Glutamatergic neuron (in vitro differentiated cells): ENCODE data around the gene TOR1B. TPM values are rescaled to one million over a fixed set of nuclear protein-coding genes. Genes with fewer than 3 reads are reported as not detected.
A peak's percentile ranks its signal among the peaks of the same experiment; 100 is the strongest.

Experiments used
- DNase-seq: peaks from one replicate; pipeline ENCODE4 v3.0.0; 2022
- H3K27ac Mint-ChIP-seq: one replicate; pipeline ENCODE4 v1.8.0; 2020; ENCODE audit warnings: mild to moderate bottlenecking, mixed read lengths, inconsistent platforms; ENCODE audit not compliant: unreplicated experiment
- H3K27me3 Mint-ChIP-seq: one replicate; pipeline ENCODE4 v1.8.0; 2020; ENCODE audit warnings: mild to moderate bottlenecking, moderate library complexity, mixed read lengths, inconsistent platforms; ENCODE audit not compliant: unreplicated experiment
- H3K36me3 Mint-ChIP-seq: one replicate; pipeline ENCODE4 v1.8.0; 2020; ENCODE audit warnings: mild to moderate bottlenecking, mixed read lengths, inconsistent platforms; ENCODE audit not compliant: unreplicated experiment
- H3K4me1 Mint-ChIP-seq: one replicate; pipeline ENCODE4 v1.8.0; 2020; ENCODE audit warnings: mild to moderate bottlenecking, low read depth, mixed read lengths, inconsistent platforms; ENCODE audit not compliant: unreplicated experiment
- H3K4me3 Mint-ChIP-seq: one replicate; pipeline ENCODE4 v1.8.0; 2020; ENCODE audit warnings: mild to moderate bottlenecking, mixed read lengths, inconsistent platforms; ENCODE audit not compliant: unreplicated experiment
- H3K9me3 Mint-ChIP-seq: one replicate; pipeline ENCODE4 v1.8.0; 2020; ENCODE audit warnings: mild to moderate bottlenecking, moderate library complexity, mixed read lengths, inconsistent platforms; ENCODE audit not compliant: unreplicated experiment
- total RNA-seq: library from RNA; stranded (reverse); fragmentation: NEBNext Ultra II Directional; extraction: Animal tissue kit (Norgen Biotek cat#: 25700); gene quantifications from one replicate; pipeline ENCODE4 v1.2.1, GENCODE V29; 2021; ENCODE audit not compliant: unreplicated experiment
- TF ChIP-seq, protein P1 (sequence below): fragments of 200-600 bp; sonication (generic); IDR thresholded peaks from one replicate; pipeline ENCODE4 v1.5.0; 2021; ENCODE audit not compliant: partially characterized antibody, unreplicated experiment

TOR1B gene
- total RNA-seq, 1 donor from 2014 or later = 33.5 TPM

DNA sequence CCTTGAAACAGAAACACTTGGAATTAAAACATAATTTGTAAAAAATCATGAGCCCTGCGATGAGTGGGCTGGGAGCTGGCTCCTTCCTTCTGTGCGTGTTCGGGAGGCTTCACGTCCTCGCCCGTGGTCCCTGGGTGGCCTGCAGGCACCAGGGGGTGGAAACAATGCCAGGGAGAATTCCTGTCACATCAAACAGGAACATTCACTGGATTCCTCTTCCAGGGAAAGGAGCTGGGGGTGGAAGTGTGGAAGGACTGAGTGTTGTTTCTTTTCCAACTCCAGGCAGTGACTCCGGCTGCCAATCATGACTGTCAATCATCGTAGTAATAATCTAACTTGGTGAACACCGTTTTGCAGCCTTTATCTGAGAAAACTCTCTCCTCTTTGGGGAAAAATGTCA lies 10.7 kb downstream of the TOR1B start:
- no peak for DNase-seq
- TF ChIP-seq, protein P1, sequence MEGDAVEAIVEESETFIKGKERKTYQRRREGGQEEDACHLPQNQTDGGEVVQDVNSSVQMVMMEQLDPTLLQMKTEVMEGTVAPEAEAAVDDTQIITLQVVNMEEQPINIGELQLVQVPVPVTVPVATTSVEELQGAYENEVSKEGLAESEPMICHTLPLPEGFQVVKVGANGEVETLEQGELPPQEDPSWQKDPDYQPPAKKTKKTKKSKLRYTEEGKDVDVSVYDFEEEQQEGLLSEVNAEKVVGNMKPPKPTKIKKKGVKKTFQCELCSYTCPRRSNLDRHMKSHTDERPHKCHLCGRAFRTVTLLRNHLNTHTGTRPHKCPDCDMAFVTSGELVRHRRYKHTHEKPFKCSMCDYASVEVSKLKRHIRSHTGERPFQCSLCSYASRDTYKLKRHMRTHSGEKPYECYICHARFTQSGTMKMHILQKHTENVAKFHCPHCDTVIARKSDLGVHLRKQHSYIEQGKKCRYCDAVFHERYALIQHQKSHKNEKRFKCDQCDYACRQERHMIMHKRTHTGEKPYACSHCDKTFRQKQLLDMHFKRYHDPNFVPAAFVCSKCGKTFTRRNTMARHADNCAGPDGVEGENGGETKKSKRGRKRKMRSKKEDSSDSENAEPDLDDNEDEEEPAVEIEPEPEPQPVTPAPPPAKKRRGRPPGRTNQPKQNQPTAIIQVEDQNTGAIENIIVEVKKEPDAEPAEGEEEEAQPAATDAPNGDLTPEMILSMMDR = no peak
- H3K36me3 Mint-ChIP-seq = no peaks in the 10 kb centered on the region
- H3K4me1 Mint-ChIP-seq = peaks cover 28% of the 10 kb centered on the region
- peaks cover 9% of the 10 kb centered on the region for H3K9me3 Mint-ChIP-seq
- H3K27ac Mint-ChIP-seq = peak overlapping the region; percentile 45
- H3K4me3 Mint-ChIP-seq = peak overlapping the region; percentile 63
- H3K27me3 Mint-ChIP-seq = no peaks in the 10 kb centered on the region

DNA sequence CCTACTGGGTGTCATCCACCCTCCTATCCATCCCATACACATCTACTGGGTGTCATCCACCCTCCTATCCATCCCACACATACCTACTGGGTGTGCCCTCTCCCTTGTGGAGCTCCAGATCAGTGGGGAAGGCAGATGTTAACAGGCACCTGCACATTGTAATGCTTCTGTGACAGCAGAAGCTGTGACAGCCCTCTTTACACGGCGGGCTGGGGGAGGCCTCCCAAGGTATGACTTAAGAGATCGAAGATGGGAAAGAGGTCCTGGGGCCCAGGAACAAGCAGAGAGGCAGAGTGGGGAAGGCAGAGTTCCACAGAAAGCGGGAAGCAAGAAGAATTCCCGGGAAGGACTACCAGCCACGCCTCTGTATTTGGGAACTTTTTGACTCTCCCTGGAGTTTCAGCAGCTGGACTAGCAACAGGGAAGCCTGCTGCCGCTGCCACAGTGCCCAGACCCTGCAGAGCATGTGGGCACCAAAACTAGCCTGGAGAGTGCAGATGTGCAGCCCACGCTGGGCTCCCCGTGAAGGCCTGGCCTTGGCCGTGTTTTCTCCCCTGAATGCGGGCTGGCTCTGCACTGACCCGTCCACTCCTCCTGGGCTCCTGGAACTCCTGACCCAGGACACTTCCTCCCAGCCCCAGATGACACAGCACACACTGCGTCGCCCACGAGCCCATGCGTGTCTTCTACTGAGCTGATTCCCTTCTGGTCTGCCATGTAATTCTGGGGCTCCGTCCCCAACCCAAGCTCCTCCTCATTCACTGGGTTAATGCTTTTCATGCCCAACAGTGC lies 11.6 kb downstream of the TOR1B start:
- H3K27ac Mint-ChIP-seq = no peak overlapping the region
- no peaks in the 10 kb centered on the region for H3K36me3 Mint-ChIP-seq
- H3K27me3 Mint-ChIP-seq = no peaks in the 10 kb centered on the region
- H3K4me3 Mint-ChIP-seq = no peak overlapping the region
- no peak for DNase-seq
- H3K4me1 Mint-ChIP-seq = peaks cover 19% of the 10 kb centered on the region
- TF ChIP-seq, protein P1 = no peak
- H3K9me3 Mint-ChIP-seq = peaks cover 9% of the 10 kb centered on the region

DNA sequence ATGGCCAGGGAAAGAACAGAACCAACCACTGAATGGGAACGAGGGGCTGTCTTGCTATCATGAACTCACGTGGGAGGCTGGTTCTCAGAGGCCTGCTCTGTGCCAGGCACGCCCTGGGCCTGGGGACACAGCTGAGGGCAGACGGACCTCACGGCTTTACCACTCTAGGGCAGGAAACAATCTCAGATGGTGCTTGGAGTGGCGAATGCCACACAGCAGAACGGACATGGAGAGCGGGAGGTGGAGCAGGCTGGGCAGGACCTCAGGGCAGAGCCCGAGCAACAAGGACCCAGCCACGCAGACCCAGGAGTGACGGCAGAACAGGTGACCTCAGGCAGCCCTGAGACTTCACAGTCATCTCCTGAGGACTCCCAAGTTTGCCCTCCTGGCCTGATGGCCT lies 12.3 kb downstream of the TOR1B start:
- peaks cover 17% of the 10 kb centered on the region for H3K4me1 Mint-ChIP-seq
- no peaks in the 10 kb centered on the region for H3K27me3 Mint-ChIP-seq
- H3K27ac Mint-ChIP-seq = no peak overlapping the region
- no peak for DNase-seq
- H3K36me3 Mint-ChIP-seq = no peaks in the 10 kb centered on the region
- peaks cover 9% of the 10 kb centered on the region for H3K9me3 Mint-ChIP-seq
- TF ChIP-seq, protein P1 = no peak
- no peak overlapping the region for H3K4me3 Mint-ChIP-seq

DNA sequence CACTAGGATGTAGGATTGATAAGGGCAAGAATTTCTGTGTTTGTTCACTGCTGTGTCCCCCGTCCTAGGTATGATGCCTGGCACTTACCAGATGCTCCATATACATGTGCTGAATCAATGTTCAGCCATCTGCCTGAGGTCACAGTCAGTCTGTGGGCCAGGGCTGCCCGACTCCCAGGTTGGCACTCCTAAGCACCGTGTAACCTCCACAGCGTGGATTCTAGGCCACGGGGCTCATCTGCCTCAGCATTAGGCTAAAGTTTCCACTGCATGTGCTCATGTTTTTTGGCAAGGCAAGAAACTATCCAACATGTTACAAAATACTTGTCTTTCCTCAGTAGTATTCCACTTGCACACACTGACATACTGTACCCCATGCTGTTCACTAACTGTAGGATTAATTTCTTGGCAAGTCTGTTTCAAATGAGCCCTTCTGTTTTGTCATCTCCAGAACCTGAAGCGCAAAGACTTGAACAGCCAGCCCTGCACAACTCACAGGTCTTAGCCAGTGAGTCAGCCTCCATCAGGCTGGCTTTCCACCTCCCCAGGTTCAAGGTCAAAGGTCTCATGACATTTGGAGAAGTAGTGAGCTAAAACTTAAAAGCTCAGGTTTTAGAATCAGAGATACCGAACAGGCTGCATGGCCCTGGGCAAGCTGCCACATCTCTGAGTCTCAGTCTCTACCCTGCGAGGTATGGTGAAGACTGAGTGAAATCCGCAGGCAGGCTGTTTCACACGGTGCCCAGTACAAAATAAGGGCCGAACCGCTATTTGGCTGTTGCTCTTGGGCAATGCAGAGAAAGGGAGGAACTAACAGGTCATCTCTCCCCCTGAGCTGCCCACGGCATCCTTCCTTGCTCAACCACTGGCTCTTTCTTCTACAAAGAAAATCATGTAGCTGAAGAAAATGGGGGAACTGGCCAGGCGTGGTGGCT lies 13.8 kb downstream of the TOR1B start:
- Mint-ChIP-seq H3K4me3 (no peak overlapping the region), H3K9me3 (peaks cover 9% of the 10 kb centered on the region), H3K27ac (no peak overlapping the region), H3K27me3 (no peaks in the 10 kb centered on the region), H3K4me1 (peaks cover 17% of the 10 kb centered on the region), H3K36me3 (no peaks in the 10 kb centered on the region)
- DNase-seq = no peak
- TF ChIP-seq, protein P1 = no peak
